GM19035 (cell line): ENCODE data around the gene CDK2AP2.
"Not testable (repeated sequence)": the region's sequence is repeated elsewhere in the genome, so short reads cannot be mapped to it uniquely, and the experiment has no call there.

Source experiments
- ATAC-seq: cut with Tn5 transposase; IDR thresholded peaks from one replicate; pipeline ENCODE4 v1.9.1; 2021; ENCODE audit not compliant: unreplicated experiment

The CDK2AP2 gene

DNA sequence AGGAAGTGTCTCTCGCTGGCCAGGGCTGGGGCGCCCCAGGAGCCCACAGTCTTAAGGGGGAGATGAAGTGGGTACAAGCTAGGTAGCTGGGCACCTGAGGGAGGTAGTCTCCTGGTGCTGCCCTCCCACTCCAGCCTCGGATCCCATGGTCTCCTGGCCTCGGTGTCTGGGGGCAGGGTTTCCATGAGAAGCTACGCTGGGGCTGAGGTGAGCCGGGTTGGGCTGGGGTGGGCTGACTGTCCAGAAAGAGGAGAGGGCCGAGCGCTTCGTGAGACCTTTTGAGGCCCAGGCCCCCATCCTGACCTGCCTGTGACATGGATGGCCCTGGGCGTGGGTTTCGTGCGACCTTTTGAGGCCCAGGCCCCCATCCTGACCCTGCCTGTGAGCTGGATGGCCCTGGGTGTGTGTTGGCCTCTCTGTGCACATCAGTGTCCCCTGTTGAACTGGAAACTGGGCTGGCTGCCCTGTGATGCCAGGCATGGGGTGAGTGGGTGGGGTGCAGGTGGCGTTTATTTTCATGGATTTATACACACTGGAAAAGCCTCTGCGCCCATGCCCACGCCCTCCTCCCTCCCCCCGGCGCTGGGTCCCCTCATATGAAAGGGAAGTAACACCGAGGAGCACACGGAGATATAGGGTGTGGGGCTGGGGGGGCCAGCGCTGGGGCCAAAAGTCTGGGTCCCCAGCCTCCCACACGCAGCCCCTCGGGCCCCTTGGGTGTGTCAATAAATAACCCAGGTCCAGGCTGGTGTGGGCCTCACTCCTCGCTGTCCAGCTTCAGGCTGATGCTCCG is 16.5 kb downstream of the CDK2AP2 start:
- ATAC-seq = no peak

DNA sequence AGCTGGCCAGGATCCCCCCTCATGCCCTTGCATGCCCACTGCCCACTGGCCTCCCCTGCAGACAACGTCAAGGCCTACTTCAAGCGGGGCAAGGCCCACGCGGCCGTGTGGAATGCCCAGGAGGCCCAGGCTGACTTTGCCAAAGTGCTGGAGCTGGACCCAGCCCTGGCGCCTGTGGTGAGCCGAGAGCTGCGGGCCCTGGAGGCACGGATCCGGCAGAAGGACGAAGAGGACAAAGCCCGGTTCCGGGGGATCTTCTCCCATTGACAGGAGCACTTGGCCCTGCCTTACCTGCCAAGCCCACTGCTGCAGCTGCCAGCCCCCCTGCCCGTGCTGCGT is 17.3 kb downstream of the CDK2AP2 start:
- ATAC-seq = no peak

DNA sequence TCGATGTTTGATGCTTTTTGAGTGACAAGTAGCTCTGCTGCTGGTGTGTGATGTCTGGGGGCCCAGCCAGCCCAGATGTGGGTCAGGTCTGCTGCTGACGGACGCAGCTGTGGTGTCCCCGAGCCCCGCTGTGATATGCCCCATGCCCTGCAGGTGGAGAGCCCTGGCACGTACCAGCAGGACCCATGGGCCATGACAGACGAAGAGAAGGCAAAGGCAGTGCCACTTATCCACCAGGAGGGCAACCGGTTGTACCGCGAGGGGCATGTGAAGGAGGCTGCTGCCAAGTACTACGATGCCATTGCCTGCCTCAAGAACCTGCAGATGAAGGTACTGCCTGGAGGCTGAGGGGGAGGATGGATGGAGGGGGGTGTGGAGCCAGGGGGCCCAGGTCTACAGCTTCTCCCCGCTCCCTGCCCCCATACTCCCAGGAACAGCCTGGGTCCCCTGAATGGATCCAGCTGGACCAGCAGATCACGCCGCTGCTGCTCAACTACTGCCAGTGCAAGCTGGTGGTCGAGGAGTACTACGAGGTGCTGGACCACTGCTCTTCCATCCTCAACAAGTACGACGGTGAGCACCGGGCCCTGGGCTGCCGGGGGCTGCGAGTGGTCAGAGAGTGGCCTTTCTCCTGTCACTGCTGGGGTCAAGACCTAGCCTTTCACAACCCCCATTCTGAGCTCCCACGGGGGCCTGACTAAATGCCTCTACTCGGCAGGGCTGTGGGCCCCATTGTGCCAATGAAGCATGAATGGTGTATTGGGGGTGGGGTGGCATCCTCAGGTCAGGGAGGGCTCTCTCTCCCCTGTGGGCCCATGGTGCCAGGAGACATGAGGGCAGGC is 17.9 kb downstream of the CDK2AP2 start:
- ATAC-seq = no peak

DNA sequence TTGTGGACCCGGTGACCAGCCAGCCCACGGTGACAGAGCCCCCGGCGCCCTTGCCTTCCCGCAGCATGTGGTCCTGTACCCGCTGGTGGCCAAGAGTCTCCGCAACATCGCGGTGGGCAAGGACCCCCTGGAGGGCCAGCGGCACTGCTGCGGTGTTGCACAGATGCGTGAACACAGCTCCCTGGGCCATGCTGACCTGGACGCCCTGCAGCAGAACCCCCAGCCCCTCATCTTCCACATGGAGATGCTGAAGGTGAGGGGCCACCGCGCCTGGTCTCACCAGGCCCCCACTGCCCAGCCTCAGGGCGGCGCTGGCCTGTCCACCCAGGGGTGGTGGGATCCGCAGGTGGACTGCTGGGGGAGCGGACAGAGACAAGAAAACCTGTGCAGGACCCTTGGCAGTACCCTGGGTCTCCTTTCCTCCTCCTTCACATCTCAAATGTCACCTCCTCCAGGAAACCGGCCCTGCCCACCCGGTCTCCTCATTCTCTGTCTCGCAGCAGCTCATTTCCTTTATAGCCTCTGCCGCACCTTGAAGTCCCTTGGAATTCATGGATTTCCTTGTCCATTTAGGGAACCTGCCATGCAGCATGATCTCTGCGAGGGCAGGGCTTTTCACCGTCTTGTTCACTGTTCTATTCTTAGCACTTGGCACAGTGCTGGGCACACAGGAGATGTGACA is 18.6 kb downstream of the CDK2AP2 start:
- no peak for ATAC-seq

DNA sequence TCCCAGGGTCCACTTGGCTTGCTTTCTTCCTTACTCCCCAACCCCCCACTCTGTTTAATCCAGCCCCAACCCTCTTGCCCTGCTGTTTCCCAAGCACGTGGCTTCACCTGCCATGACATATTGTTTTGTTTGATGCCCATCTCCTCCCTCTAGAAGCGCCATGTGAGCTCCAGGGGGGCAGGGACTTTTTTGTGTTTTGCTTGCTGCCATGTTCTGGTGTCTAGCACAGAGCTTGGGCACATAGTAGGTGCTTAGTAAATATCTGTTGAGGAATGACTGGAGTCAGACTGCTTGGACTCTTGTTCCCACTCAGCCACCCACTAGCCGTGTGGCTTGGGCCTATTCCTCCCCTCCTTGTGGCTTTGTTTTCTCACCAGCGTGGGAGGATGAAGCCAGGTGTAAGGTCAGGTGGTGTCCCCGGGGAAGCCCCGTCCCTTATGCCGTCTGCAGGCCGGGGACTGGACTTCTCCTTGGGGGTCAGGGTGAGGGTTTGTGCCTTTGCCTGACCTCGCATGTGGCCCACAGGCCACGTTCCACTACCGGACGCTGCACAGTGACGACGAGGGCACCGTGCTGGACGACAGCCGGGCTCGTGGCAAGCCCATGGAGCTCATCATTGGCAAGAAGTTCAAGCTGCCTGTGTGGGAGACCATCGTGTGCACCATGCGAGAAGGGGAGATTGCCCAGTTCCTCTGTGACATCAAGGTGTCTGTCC is 21.3 kb downstream of the CDK2AP2 start:
- ATAC-seq = peak; percentile 28

DNA sequence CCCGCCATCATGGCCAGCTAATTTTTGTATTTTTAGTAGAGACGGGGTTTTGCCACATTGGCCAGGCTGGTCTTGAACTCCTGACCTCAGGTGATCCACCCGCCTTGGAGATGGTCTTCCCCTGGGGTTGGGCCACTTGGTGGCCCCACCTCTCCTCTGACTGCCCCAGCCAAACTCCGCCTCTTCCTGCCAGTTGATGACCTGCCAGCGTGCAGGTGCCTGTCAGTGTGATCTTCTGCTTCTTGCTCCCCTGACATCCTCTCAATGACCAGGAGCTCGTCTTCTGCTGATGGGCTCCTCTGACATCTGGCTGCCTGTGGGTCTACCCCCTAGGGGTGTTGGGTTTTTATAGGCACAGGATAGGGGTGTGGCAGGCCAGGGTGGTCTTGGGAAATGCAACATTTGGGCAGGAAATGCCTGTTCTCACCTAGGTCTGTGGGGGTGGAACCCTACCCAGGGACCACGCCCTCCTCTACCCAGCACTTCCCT is 22.0 kb downstream of the CDK2AP2 start:
- ATAC-seq = not testable (repeated sequence)

DNA sequence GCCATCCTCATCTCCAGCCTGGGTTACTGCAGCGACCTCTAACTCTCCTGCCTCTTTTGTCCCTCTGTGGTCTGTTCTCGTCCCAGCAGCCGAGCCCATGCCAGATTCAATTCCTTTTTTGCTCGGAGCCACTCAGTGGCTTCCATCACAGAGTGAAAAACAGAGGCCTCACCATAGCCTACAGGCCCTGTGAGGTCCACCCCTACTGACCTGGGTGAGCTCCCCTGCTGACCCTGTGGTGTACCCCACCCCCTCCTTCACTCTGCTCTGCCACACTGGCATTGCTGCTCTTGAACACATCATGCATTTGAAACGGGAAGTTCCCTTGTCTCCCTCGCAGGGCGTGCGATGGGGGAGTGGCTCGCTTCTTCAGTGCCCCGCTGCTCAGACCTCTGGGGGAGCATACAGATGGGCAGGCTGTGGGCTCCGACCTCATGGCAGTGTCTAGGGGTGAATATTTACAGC is 23.1 kb downstream of the CDK2AP2 start:
- no peak for ATAC-seq

DNA sequence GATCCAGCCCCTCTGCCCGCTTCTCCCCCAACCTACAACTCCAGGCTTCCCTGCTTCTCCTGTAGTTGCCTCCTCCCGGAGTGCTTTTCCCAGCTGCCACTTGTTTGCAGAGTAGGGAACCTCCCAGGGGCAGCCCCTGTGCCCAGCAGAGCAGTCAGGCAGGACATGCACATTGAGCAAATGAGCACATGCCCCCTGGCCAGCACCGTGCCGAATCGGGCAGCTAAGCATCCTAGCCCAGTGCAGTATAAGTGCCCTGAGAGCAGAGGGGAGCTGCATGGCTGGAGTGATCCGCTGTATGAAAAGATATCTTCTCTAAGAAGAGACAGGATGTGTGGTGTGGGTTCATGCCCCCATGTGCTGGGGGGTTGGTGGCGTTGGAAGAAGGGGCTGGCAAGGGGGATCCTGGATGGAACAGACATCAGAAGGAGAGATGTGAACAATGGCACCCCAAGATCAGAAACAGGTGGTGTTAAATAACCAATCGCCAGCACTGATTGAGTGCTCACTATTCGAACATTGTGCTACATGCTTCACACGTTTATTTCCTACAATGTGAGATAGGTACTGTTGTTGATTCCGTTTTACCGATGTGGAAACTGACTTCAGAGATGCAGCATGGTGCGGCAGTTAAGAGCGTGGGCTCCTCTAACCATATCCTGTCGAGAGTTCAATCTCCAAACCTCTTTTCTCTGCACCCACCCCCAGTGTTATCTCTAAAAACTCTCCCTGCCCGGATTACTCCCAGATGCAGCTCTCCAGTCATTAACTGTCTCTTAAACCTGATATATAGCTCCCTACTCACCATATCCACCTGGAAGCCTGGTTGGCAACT is 23.9 kb downstream of the CDK2AP2 start:
- ATAC-seq = no peak

DNA sequence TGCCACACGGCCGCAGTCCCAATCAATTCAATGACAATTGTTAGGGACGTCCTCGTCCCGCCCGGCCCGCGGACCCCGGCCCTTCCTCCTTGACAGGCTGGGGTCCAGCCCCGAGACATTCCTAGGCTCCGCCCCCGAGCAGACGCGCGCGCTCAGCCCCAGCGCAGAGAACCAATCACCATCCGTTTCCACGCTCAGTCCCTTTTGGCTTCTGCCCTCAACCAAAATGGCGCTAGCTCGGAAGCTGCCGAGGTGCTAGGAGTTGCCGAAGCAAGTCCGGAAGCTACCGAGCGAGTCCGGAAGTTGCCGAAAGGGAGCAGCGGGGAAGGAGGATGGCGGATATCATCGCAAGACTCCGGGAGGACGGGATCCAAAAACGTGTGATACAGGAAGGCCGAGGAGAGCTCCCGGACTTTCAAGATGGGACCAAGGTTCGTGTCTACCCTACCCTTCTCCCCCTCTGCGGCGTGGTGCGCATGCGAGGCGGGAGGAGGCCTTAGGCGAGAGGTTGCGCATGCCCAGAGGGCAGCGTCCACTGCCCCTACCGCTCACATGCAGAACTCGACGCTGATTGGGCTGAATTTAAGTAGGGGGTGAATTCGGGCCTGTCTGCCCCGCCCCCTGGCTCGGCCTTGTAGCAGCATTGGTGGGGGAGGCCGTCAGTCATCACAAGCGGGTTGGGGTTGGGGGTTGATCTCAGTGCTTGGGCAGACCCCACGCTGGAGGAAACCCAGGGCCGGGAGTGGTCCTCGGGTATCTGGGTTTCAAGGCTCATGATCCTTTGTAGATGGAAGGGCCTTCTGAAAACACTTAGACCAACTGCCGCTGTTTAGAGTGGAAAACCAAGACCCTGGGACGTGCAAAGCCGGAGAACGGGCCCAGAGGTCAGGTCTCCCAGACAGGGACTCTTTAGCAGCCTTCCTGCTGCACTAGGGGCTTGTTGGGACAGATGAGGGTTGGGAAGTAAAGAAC is 24.8 kb downstream of the CDK2AP2 start, which contains the start of gene AIP:
Gene AIP, plus strand, starts transcription at position 200 of the 972 bp plus-strand sequence. Its CDS starts 133 bp downstream, at position 333.
- ATAC-seq = peak; percentile 66

DNA sequence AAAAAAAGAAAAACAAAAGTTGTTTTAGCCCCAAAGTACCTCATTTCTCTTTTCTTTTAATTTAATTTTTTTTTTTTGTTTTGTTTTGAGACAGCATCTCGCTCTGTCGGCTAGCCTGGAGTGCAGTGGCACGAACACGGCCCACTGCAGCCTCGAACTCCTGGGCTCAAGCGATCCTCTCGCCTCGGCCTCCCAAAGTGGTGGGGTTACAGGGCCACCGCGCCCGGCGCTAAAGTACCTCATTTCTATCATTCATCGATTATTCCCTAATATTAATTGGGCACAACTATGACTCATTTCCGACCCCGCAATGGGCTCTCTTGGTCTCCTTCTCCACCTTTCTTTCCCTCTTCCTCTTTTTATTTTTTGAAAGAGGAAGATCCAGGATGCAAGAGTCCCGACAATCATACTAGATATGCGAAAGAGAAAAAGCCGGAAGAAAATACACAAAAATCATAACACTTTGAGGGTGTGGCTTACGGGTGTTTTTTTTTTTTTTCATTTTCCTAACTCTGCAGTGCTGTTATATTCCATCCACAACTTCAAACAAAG is 25.6 kb downstream of the CDK2AP2 start:
- peak; percentile 11 for ATAC-seq

DNA sequence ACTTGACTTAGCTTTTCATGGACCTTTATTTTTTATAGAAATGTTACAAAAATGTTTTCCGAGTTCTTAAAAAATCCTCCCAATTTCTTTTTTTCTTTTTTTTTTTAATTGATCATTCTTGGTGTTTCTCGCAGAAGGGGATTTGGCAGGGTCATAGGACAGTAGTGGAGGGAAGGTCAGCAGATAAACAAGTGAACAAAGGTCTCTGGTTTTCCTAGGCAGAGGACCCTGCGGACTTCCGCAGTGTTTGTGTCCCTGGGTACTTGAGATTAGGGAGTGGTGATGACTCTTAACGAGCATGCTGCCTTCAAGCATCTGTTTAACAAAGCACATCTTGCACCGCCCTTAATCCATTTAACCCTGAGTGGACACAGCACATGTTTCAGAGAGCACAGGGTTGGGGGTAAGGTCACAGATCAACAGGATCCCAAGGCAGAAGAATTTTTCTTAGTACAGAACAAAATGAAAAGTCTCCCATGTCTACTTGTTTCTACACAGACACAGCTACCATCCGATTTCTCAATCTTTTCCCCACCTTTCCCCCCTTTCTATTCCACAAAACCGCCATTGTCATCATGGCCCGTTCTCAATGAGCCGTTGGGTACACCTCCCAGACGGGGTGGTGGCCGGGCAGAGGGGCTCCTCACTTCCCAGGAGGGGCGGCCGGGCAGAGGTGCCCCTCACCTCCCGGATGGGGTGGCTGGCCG is 30.5 kb downstream of the CDK2AP2 start:
- not testable (repeated sequence) for ATAC-seq

DNA sequence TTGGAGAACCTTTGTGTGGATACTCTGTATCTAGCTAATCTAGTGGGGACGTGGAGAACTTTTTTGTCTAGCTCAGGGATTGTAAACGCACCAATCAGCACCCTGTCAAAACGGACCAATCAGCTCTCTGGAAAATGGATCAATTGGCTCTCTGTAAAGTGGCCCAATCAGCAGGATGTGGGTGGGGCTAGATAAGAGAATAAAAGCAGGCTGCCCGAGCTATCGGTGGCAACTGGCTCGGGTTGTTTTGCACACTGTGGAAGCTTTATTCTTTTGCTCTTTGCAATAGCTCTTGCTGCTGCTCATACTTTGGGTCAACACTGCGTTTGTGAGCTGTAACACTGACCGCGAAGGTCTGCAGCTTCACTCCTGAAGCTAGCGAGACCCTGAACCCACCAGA is 31.3 kb downstream of the CDK2AP2 start:
- not testable (repeated sequence) for ATAC-seq

DNA sequence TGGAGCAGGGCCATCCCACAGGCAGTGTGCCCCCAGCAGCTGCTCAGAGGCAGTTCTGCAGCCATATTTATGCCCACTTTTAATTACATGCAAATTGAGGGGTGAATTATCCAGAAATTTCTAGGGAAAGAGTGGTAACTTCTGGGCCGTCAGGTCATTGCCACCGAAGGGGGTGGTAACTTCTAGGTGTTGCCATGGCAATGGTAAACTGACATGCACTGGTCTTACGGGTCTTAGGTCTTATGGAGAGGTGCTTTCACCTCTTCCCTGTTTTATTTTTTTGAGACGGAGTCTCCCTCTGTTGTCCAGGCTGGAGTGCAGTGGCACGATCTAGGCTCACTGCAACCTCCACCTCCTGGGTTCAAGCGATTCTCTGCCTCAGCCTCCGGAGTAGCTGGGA is 35.1 kb downstream of the CDK2AP2 start:
- ATAC-seq = no peak

DNA sequence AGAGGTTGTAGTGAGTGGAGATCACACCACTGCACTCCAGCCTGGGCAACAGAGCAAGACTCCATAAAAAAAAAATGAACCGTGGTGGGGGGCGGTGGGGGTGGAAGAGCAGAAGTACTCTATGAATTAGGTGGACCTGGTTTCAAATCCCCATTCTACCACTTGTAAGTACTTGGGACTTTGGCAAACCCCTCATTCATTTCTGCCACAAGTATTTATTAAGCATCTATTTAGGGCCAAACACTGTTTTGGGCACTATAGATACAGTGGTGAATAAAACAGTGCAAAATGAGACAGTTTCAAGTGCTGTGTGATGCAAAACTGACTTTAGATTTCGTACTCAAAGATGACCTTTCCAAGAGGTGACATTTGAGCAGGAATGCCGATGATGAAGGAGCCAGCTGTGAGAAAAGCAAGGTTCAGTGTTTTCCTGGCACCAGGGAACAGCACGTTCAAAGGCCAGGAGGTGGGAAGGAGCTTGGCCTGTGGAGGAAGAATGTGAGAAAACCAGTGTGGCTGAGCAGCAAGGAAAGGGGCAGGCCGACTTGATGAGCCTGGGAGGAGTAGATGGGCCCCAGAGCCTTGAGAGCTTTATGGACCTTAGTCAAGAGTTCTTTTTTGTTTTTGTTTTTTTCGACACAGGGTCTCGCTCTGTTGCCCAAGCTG is 37.5 kb downstream of the CDK2AP2 start:
- ATAC-seq = no peak

DNA sequence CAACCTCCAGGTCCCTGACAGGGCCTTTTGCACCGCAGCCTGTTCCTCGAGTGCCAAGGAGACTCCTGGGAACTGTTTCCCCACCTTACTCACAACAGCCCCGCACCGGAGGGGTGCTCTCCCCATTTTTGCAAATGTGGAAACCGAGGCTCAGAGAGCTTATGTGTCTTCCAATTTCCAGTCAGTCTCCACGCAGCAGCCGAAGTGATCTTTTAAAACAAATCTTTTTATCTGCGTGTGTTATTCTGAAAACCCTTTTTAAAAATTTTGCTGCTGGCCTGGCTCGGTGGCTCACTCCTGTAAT is 38.5 kb downstream of the CDK2AP2 start:
- no peak for ATAC-seq

DNA sequence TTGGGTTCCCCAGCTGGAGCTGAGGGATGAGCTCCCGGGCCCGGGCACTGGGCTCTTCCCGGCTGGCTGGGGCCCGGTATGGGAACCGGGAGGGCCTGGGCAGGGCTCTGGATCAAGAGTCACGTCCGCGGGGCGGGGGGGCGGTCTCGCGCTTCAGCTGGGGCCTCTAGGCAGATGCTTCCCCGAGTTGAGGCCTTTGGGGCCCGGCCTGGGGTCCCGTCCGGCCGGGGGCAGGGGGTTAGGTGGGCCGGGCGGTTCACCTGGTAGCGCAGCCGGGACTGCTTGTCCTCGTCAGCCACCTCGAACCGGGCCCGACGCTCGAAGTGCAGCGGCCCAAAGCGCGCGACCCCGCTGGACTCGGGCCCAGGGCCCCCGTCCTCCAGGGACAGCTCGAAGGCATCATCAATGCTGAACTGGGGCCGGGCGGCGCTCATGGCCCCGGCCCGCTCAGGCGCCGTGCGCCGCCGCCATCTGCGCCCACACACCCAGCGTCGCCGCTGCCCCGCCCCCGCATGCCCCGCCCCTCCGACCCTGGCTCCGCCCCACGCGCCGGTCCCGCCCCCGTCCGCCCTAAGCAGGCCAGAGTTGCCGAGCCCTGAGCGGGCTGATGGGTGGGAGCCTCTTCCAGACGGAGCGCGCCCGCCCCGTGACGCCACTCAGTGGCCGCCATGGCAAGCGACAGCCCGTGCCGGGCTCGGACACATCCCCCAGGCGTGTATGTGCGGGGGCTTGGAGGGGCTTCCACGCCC is 39.0 kb downstream of the CDK2AP2 start, which contains the start of gene TMEM134:
Gene TMEM134, minus strand, starts transcription at position 493 of the 749 bp plus-strand sequence. Its CDS starts 59 bp downstream, at position 434.
- ATAC-seq = peak; percentile 73

DNA sequence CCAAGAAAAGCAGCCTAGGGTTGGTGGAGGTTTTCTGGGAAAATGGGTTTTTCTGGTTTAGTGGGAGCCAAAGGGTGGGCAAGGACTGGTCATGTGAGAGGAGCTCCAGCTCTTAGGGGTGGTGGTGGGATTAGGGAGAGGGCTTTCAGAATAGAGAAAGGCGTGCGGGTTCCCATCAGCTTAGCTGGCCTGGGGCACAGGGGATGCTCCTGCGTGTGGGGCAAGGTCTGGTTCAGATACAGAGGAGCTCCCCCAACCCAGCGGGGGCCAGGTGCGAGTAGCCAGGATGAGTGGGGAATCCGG is 39.6 kb downstream of the CDK2AP2 start:
- no peak for ATAC-seq
